Smooth muscle cell (in vitro differentiated cells): ENCODE data around the gene NSDHL. TPM values are rescaled to one million over a fixed set of nuclear protein-coding genes. Genes with fewer than 3 reads are reported as not detected.

Experiments used
- DNase-seq: peaks from one replicate; lab custom pipeline; 2025; ENCODE audit not compliant: unreplicated experiment; lab: John Stamatoyannopoulos, UW
- H2AFZ ChIP-seq: fragments of 200-600 bp; sonication (generic); 2 replicates; pipeline ENCODE4 v1.6.0; 2016; ENCODE audit warnings: antibody characterized with exemption, low read depth, mild to moderate bottlenecking
- H3F3A ChIP-seq: fragments of 200-600 bp; sonication (generic); 2 replicates; pipeline ENCODE4 v1.6.0; 2017; ENCODE audit warnings: antibody characterized with exemption, low read depth
- H3K27ac ChIP-seq: fragments of 200-600 bp; sonication (generic); 2 replicates; pipeline ENCODE4 v1.5.1; 2016; ENCODE audit warnings: low read depth, mild to moderate bottlenecking
- H3K27me3 ChIP-seq: fragments of 200-600 bp; sonication (generic); 2 replicates; pipeline ENCODE4 v1.6.1; 2016; ENCODE audit warnings: low read depth, mild to moderate bottlenecking
- H3K36me3 ChIP-seq: fragments of 200-600 bp; sonication (generic); 2 replicates; pipeline ENCODE4 v1.5.1; 2016; ENCODE audit warnings: low read depth
- H3K4me1 ChIP-seq: fragments of 200-600 bp; sonication (generic); 2 replicates; pipeline ENCODE4 v1.5.1; 2016; ENCODE audit warnings: low read depth
- H3K4me2 ChIP-seq: fragments of 200-600 bp; sonication (generic); 2 replicates; pipeline ENCODE4 v1.6.0; 2016; ENCODE audit warnings: mild to moderate bottlenecking
- H3K4me3 ChIP-seq: fragments of 200-600 bp; sonication (generic); 2 replicates; pipeline ENCODE4 v1.5.1; 2016; ENCODE audit warnings: mild to moderate bottlenecking
- H3K79me2 ChIP-seq: fragments of 200-600 bp; sonication (generic); 2 replicates; pipeline ENCODE4 v1.6.0; 2016; ENCODE audit warnings: low read depth, mild to moderate bottlenecking
- H3K9ac ChIP-seq: fragments of 200-600 bp; sonication (generic); 2 replicates; pipeline ENCODE4 v1.6.0; 2016; ENCODE audit warnings: low read depth
- H3K9me3 ChIP-seq: fragments of 200-600 bp; sonication (generic); replicated peaks from 2 replicates; pipeline ENCODE4 v1.5.1; 2016; ENCODE audit warnings: low read depth
- H4K20me1 ChIP-seq: fragments of 200-600 bp; sonication (generic); 2 replicates; pipeline ENCODE4 v1.6.0; 2016; ENCODE audit warnings: low read depth
- WGBS: methylation state at CpG from one replicate; pipeline ENCODE4 v1.1.7; 2016; ENCODE audit warnings: low lambda C conversion rate; 5-methylcytosine and 5-hydroxymethylcytosine counted together
- polyA plus RNA-seq: library from polyadenylated mRNA; unstranded; fragments of >200 nt; fragmentation: Nextera tagmentation; extraction: Ambion mirVana; gene quantifications from 2 replicates; pipeline ENCODE4 v1.2.1, GENCODE V29; 2016
- total RNA-seq: library from RNA; depleted of rRNA; stranded (reverse); fragments of >200 nt; gene quantifications from 2 replicates; pipeline ENCODE4 v1.2.3, GENCODE V29; 2014
- TF ChIP-seq, protein P1 (sequence below): fragments of 200-600 bp; sonication (generic); IDR thresholded peaks from 2 replicates; pipeline ENCODE4 v1.5.1; 2017; ENCODE audit warnings: borderline replicate concordance, mild to moderate bottlenecking, antibody characterized with exemption; ENCODE audit not compliant: insufficient read depth, poor library complexity, severe bottlenecking

NSDHL gene
- total and polyA plus RNA-seq, 2 experiments from 2014 or later = 20.9 to 36.4 TPM

DNA sequence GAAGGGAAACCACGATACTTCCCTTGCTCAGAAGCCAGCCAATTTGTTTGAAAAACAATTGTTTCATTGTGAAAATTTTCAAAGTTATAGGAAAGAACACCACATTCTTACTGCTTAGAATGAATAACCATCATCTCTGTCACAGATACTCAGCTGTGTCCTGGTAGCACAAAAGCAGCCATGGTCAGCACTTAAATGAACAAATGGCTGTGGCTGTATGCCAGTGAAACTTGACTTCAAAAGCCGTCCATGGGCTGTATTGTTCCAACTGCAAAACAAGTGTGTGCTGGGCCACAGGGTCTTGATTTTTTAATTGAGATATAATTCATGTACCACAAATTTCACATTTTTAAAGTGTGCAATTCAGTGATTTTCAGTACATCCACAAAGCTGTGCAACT lies 19.6 kb downstream of the NSDHL start:
- H3K79me2 ChIP-seq = no peaks in the 10 kb centered on the region
- H3K4me3 ChIP-seq = no peak overlapping the region
- peaks cover 8% of the 10 kb centered on the region for H4K20me1 ChIP-seq
- H3K4me2 ChIP-seq = no peak overlapping the region
- H3K27me3 ChIP-seq = no peaks in the 10 kb centered on the region
- H3K27ac ChIP-seq = no peak overlapping the region
- H2AFZ ChIP-seq = no peak overlapping the region
- no peaks in the 10 kb centered on the region for H3K9me3 ChIP-seq
- DNase-seq = no peak
- 73% methylated on average over 2 of the region's 2 CpGs for WGBS
- no peak overlapping the region for H3K9ac ChIP-seq
- no peaks in the 10 kb centered on the region for H3F3A ChIP-seq
- no peaks in the 10 kb centered on the region for H3K36me3 ChIP-seq
- TF ChIP-seq, protein P1, sequence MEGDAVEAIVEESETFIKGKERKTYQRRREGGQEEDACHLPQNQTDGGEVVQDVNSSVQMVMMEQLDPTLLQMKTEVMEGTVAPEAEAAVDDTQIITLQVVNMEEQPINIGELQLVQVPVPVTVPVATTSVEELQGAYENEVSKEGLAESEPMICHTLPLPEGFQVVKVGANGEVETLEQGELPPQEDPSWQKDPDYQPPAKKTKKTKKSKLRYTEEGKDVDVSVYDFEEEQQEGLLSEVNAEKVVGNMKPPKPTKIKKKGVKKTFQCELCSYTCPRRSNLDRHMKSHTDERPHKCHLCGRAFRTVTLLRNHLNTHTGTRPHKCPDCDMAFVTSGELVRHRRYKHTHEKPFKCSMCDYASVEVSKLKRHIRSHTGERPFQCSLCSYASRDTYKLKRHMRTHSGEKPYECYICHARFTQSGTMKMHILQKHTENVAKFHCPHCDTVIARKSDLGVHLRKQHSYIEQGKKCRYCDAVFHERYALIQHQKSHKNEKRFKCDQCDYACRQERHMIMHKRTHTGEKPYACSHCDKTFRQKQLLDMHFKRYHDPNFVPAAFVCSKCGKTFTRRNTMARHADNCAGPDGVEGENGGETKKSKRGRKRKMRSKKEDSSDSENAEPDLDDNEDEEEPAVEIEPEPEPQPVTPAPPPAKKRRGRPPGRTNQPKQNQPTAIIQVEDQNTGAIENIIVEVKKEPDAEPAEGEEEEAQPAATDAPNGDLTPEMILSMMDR = no peak
- no peaks in the 10 kb centered on the region for H3K4me1 ChIP-seq

DNA sequence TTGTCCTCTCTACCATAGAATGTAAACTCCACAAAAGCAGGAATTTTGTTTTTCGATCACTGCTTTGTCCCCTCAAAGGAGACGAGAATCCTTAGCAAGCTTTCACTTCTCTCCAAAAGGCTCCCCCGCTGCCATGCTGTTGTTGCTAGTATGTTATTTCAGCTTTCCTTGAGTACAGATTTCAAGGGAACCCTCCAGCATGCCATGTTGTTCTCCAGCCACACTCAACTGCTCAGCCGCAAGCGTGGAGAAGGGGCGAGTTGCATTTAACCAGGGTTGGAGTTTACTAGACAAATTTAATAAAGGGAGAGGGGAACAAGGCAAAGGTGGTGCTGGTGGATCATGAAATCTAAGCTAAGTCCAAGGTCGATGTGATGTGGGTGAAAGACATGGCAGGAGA lies 23.1 kb downstream of the NSDHL start:
- H3K27me3 ChIP-seq = no peaks in the 10 kb centered on the region
- H3K36me3 ChIP-seq = no peaks in the 10 kb centered on the region
- no peaks in the 10 kb centered on the region for H3K4me1 ChIP-seq
- H3K9me3 ChIP-seq = no peaks in the 10 kb centered on the region
- H3K9ac ChIP-seq = no peak overlapping the region
- no peak for DNase-seq
- no peak overlapping the region for H2AFZ ChIP-seq
- TF ChIP-seq, protein P1 = no peak
- H3K4me2 ChIP-seq = no peak overlapping the region
- no peaks in the 10 kb centered on the region for H3K79me2 ChIP-seq
- H3K4me3 ChIP-seq = no peak overlapping the region
- no peaks in the 10 kb centered on the region for H4K20me1 ChIP-seq
- no peaks in the 10 kb centered on the region for H3F3A ChIP-seq
- WGBS = 88% methylated on average over 7 of the region's 7 CpGs
- no peak overlapping the region for H3K27ac ChIP-seq

DNA sequence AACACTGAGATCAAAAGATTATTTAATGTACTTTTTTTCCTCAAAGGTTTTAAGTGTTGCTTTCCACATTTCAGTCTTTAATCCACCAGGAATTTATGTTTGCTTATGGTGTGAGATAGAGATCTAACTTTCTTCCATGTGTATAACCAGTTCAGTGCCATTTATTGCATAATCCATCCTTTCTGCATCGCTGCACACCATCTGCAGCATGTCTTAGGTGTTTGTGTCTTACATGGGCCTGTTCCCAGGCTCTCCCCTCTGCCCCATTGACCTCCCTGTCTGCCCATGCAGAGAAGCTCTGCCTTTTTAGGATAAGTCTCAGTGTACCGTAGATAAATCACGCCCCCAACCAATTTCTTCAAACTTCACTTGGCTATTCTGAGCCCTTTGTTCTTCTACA lies 30.3 kb downstream of the NSDHL start:
- DNase-seq = no peak
- 80% methylated on average over 3 of the region's 3 CpGs for WGBS

DNA sequence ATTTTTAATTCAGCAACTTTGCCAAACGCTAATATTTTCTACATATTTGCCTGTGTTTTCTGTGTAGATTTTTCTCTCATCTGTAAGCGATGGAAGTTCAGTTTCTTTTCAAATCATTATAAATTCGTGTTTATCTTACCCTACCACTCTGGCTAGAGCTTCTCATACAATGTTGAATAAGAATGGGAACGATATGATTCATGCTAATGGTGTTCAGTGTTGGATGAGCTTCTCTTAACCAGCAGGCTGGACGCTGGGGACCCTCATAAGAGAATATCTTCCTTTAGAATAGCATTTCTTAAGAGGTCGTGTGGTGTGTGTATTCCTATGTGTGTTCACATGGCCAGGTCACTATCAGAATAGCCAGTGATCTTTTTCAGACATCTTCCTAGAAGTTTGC lies 31.0 kb downstream of the NSDHL start:
- H4K20me1 ChIP-seq = no peaks in the 10 kb centered on the region
- no peaks in the 10 kb centered on the region for H3K36me3 ChIP-seq
- H3K79me2 ChIP-seq = no peaks in the 10 kb centered on the region
- no peak overlapping the region for H3K4me3 ChIP-seq
- no peak overlapping the region for H3K27ac ChIP-seq
- peaks cover 3% of the 10 kb centered on the region for H3K9me3 ChIP-seq
- no peaks in the 10 kb centered on the region for H3K27me3 ChIP-seq
- WGBS = 75% methylated on average over 6 of the region's 6 CpGs
- H3K9ac ChIP-seq = no peak overlapping the region
- H3K4me2 ChIP-seq = no peak overlapping the region
- H3K4me1 ChIP-seq = no peaks in the 10 kb centered on the region
- no peak for DNase-seq
- H3F3A ChIP-seq = no peaks in the 10 kb centered on the region
- H2AFZ ChIP-seq = no peak overlapping the region
- TF ChIP-seq, protein P1 = no peak

More for the DNA sequence above, 30.3 kb downstream of the NSDHL start:
- no peak overlapping the region for H3K4me3 ChIP-seq
- no peak overlapping the region for H3K4me2 ChIP-seq
- H3K9me3 ChIP-seq = peaks cover 3% of the 10 kb centered on the region
- H3K27me3 ChIP-seq = no peaks in the 10 kb centered on the region
- H2AFZ ChIP-seq = no peak overlapping the region
- no peaks in the 10 kb centered on the region for H3K4me1 ChIP-seq
- H3F3A ChIP-seq = no peaks in the 10 kb centered on the region
- H3K9ac ChIP-seq = no peak overlapping the region
- H3K36me3 ChIP-seq = no peaks in the 10 kb centered on the region
- no peaks in the 10 kb centered on the region for H3K79me2 ChIP-seq
- no peak overlapping the region for H3K27ac ChIP-seq
- TF ChIP-seq, protein P1 = no peak
- no peaks in the 10 kb centered on the region for H4K20me1 ChIP-seq
